IPS-18a (cell line): ENCODE data around the gene KLHL5.

ENCODE experiments used
- H3K27ac ChIP-seq: one replicate; pipeline ENCODE4 v1.5.1; 2013; ENCODE audit warnings: low read length
- H3K27me3 ChIP-seq: one replicate; pipeline ENCODE4 v1.6.1; 2013; ENCODE audit warnings: mild to moderate bottlenecking, low read length; ENCODE audit not compliant: control insufficient read depth, insufficient read depth
- H3K36me3 ChIP-seq: one replicate; pipeline ENCODE4 v1.6.1; 2013; ENCODE audit warnings: low read depth, low read length; ENCODE audit not compliant: control insufficient read depth
- H3K4me1 ChIP-seq: one replicate; pipeline ENCODE4 v1.6.1; 2013; ENCODE audit warnings: low read depth, low read length; ENCODE audit not compliant: control insufficient read depth
- H3K4me3 ChIP-seq: one replicate; pipeline ENCODE4 v1.5.1; 2013; ENCODE audit warnings: low read length
- H3K9ac ChIP-seq: one replicate; pipeline ENCODE4 v1.6.1; 2013; ENCODE audit warnings: mild to moderate bottlenecking, low read length, moderate library complexity
- H3K9me3 ChIP-seq: one replicate; pipeline ENCODE4 v1.6.1; 2013; ENCODE audit warnings: low read depth, low read length; ENCODE audit not compliant: control insufficient read depth

Gene KLHL5

DNA sequence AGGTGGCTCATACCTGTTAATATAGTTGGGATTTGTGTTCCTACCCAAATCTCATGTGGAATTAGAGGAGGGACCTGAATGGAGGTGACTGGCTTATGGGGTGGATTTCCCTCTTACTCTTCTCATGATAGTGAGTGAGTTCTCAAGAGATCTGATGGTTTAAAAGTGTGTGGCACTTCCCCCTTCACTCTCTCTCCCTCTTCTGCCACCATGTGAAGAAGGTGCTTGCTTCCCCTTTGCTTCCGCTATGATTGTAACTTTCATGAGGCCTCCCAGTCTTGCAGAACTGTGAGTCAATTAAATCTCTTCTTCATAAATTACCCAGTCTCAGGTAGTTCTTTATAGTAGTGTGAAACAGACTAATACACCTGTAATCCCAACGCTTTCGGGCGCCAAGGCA, 92.0 kb downstream of the KLHL5 start:
- Histone ChIP-seq H3K9me3 (no peaks in the 10 kb centered on the region), H3K27me3 (no peaks in the 10 kb centered on the region), H3K4me1 (no peaks in the 10 kb centered on the region), H3K9ac (no peak overlapping the region), H3K36me3 (no peaks in the 10 kb centered on the region), H3K27ac (no peak overlapping the region), H3K4me3 (no peak overlapping the region)

DNA sequence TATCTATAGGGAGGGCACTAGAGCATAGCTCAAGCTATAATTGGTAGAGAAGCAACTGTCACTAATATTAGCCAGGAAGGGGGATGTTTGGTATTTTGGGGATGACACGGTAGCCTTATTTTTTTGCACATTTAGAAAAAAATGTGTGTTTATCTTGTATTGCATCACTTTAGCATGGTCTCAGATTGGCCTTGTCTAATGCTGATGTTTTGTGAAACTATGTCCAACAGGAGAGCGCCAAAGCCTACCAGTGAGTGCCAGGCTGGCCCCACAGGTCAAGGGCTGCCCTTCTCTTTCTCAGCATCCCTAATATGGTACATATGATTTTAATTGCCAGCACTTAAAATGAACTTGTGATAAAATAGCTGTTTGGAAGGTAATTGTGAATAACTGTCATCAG, 95.5 kb downstream of the KLHL5 start:
- H3K36me3 ChIP-seq: no peaks in the 10 kb centered on the region
- H3K9me3 ChIP-seq: no peaks in the 10 kb centered on the region
- no peak overlapping the region for H3K4me3 ChIP-seq
- H3K4me1 ChIP-seq: no peaks in the 10 kb centered on the region
- H3K27ac ChIP-seq: no peak overlapping the region
- H3K27me3 ChIP-seq: no peaks in the 10 kb centered on the region
- H3K9ac ChIP-seq: no peak overlapping the region

DNA sequence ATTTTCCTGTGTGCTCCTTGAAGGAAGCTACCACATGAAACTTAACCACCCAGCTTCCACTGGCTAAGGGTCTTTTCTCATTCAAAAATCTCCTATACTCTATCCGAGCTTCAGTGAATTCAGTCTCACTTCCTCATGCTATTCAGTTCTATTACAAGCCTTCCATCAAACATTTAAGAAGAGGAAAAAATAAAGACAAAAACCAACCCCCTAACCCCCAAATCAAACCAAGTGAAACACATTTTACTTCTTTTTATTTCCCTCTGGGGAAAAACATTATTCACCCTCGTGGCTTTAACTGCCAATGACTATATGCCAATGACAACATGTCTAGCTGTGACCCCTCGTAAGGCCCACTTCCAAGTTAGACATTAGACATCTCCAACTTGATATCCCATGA, 104.1 kb downstream of the KLHL5 start:
- H3K4me1 ChIP-seq: peaks cover 9% of the 10 kb centered on the region
- H3K27ac ChIP-seq: no peak overlapping the region
- no peaks in the 10 kb centered on the region for H3K27me3 ChIP-seq
- no peak overlapping the region for H3K4me3 ChIP-seq
- H3K36me3 ChIP-seq: no peaks in the 10 kb centered on the region
- H3K9ac ChIP-seq: no peak overlapping the region
- no peaks in the 10 kb centered on the region for H3K9me3 ChIP-seq

GRCh38 chr4:39166669-39167068, 104.6 kb downstream of the KLHL5 start:
- Histone ChIP-seq H3K4me1 (peaks cover 9% of the 10 kb centered on the region), H3K27ac (no peak overlapping the region), H3K4me3 (no peak overlapping the region)

GRCh38 chr4:39169426-39169825, 107.4 kb downstream of the KLHL5 start:
- Histone ChIP-seq H3K36me3 (no peaks in the 10 kb centered on the region), H3K9me3 (no peaks in the 10 kb centered on the region), H3K27ac (no peak overlapping the region), H3K9ac (no peak overlapping the region), H3K4me3 (no peak overlapping the region), H3K4me1 (peaks cover 9% of the 10 kb centered on the region), H3K27me3 (no peaks in the 10 kb centered on the region)

More at GRCh38 chr4:39166669-39167068, 104.6 kb downstream of the KLHL5 start:
- Histone ChIP-seq H3K9me3 (no peaks in the 10 kb centered on the region), H3K27me3 (no peaks in the 10 kb centered on the region), H3K9ac (no peak overlapping the region), H3K36me3 (no peaks in the 10 kb centered on the region)

DNA sequence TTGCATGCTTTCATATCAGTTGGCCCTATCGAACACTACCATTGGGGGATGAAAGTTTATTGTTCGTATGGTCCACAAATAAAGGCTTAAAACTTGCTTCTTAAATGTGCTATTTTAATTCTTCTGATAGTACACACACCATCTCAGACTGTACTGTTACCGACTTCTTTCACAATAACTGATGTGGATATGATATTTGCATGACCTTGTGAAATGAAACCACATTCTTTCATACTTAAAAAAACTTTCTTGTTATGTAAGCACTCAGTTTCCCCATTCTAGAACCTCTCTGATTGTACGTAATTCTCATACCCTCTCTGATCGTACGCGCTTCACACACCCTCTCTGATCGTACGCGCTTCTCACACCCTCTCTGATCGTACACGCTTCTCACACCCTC, 108.3 kb downstream of the KLHL5 start:
- Histone ChIP-seq H3K36me3 (no peaks in the 10 kb centered on the region), H3K4me1 (peaks cover 9% of the 10 kb centered on the region), H3K4me3 (no peak overlapping the region), H3K9me3 (no peaks in the 10 kb centered on the region), H3K27ac (no peak overlapping the region), H3K27me3 (no peaks in the 10 kb centered on the region), H3K9ac (no peak overlapping the region)
